DMS153 (cell line): Measurements from ENCODE around the gene NAA80.
"Not testable (repeated sequence)": the region's sequence is repeated elsewhere in the genome, so short reads cannot be mapped to it uniquely, and the experiment has no call there.

Experiments
- DNase-seq: peaks from one replicate; lab custom pipeline; 2025; lab: John Stamatoyannopoulos, UW

NAA80 gene

GRCh38 chr3:50269977-50270413 is 29.2 kb downstream of the NAA80 start:
- DNase-seq, result no peak

- no peak for DNase-seq
Measured at GRCh38 chr3:50269460-50269859, 29.7 kb downstream of the NAA80 start.

DNA sequence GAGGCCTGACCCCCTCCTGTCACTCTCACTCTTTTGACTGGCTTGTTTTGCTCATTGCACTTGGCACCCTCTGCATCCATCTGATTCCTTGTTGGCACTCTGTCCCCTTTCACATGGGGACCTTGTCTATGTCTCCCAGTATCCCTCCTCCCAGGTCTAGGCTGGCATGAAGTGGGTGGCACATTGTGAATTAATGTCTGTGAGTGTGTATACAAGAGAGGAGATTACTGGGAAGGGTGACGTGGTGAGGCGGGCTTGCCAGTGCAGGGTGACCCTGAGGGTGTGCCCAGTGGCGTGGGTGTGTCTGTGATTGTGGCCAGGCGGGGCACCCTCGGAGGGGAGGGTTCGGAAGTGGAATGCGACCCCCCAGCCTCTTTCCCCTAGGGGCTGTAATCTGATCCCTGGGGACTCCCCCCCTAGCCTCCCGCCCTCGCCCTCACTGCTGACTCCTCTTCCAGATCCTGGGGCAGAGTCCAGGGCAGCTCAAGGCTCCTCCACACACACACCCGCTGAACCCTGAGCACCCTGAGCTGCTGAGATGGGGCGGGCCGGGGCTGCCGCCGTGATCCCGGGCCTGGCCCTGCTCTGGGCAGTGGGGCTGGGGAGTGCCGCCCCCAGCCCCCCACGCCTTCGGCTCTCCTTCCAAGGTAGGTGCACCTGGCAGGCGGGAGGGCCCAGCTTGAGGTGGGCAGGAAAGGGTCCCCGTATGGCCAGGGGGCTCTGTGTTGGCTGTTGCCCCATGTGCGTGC is 30.3 kb downstream of the NAA80 start, which contains the start of gene SEMA3B:
Gene SEMA3B, plus strand, starts transcription at position 445 of the 749 bp plus-strand sequence. Its CDS starts 94 bp downstream, at position 539.
- DNase-seq, result no peak

DNA sequence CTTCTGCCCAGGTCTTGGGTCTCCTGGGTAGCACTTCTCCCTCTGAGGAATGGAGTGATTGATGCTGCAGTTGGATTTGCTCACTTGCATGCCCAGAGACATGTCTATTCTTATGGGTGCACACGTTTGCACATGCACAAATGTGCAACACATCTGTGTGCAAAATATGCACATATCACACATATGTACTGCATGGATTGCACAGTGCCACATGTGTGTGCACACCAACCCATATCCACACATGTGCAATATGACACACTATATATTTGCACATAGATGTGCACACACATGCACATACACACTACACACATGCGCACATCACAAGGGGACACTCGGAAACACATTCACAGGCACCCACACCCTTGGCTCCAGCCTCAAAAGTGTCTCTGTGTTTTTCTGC is 30.9 kb downstream of the NAA80 start:
- DNase-seq, result no peak

DNA sequence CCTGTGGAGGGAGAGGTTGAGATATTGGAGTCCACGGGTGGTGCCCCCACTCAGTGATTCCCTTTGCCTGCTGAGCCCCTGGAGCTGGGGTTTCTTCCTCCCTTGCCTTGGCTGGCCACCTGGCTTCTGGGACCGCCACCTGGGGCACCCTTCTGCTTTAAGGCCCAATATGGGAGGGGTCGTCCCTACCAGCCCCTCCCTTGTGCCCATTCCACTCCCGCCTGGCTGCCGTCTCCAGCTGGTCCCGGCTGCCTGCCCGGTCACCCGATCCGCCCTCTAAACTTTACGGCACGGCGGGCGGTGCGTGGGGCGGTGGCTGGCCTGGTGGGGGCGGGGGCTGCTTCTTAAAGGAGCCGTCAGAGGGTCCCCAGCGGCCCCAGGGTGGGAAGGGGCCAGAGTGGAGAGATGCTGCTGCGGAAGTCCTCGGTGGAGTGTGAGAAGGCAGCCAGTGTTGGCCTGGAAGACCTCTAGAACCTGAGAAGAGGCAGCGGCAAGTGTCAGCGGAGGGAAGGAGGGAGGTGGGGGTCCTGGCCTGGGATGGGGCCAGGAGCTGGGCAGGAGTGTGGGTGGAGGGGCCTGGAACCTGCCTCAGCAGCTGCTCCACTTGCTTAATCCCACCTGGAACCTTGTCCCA is 31.8 kb downstream of the NAA80 start:
- no peak for DNase-seq

DNA sequence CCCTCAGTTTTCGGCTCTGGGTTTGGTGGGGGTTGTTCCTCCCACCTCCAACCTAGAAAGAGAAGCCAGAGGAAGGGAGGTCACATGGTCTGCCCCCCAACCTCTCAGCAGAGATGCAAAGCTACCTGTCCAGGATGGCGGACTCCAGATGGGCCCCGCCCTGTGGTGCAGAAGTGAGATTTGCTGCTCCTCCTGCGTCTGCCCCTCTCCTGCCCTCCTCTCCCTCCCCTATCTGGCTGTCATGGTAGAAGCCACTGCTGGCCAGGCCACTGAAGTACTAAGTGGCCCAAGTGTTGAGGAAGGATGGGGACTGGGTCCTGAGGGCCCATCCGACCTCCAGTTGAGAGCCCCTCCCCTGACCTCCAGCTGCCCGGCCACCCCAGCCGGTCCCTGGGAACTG is 32.4 kb downstream of the NAA80 start:
- no peak for DNase-seq

GRCh38 chr3:50266017-50266416 is 33.2 kb downstream of the NAA80 start:
- no peak for DNase-seq

DNA sequence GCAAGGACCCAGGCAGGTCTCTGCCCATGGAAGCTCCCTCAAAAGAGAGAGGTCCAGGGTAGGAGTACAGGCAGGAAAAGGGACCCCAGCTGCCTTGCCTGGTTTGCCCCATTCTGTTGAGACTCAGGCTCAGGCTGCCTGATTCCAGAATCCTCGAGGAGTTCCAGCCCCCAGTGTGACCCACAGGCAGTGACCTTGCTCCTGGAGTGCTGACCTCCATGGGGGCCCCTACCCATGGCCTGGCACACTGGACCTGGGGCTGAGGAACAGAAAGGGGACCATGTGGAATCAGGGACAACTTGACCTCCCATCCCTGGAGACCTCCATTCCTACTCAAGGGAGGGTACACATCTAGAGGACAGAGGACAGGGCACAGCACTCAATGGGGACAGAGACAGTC is 33.6 kb downstream of the NAA80 start:
- no peak for DNase-seq

- no peak for DNase-seq
Measured at GRCh38 chr3:50264964-50265485, 34.2 kb downstream of the NAA80 start.

DNA sequence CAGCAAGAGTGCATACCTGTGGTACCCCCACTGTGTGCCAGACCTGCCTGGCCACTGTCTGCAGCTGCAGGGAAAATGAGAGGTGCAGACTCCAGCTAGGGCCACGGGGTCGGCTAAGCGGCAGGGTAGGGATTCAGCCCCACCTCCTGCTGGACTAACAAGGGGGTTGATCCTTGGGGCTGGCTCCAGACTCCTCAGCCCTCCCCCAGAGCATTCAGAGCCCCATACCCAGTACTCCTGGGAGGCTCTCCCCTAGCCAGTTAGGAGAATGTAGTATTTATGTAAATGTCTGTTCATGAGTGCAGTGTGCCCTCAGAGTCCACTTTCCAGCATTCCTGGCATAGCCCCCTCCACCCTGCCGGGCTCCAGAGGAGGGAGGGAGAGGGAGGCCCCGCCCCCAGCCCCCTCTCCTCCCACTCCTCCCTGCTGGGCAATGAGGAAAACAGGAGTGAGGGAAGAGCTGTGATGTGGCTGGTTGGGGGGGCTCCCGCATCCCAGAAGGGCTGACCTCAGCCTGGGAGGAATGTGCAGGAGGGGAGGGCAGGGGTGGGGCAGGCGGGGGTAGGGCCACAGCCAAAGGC is 34.7 kb downstream of the NAA80 start:
- no peak for DNase-seq

DNA sequence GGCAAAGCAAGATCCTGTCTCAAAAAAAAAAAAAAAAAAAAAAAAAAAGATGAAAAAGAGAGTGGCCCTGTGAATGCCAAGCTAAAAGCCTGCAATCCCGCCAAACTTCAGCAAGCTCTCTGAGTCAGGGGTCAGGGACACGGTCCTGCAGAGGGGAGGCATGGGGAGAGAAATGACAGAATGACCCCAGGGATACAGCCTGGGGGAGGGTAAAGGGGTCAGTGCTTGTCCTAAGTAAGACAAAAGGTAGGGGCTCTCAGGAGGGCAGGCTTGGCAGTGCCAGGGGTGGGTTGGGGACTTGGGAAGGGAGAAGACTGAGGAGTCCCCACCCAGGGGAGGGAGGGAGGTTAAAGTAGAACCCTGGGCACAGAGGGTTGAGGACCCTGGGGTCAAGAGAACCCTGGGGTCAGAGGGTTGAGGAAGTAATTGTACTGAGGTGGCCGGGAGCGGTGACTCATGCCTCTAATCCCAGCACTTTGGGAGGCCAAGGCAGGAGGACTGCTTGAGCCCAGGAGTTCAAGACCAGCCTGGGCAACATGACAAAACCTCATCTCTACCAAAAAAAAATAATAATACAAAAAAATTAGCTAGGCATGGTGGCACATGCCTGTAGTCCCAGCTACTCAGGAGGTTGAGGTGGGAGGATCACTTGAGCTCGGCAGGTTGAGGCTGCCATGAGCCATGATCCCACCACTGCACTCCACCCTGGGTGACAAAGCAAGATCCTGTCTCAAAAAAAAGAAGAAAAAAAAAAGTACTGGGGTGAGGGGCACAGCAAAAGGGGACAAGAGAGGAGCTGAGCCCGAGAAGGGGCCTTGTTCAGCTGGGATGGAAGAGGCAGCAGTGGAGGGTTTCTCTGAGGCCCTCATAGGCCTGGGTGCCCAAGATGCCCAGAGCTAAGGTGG is 35.5 kb downstream of the NAA80 start:
- DNase-seq, result no peak

- DNase-seq, result no peak
Measured at GRCh38 chr3:50262778-50263177, 36.4 kb downstream of the NAA80 start.

GRCh38 chr3:50262200-50262599 is 37.0 kb downstream of the NAA80 start:
- not testable (repeated sequence) for DNase-seq

- DNase-seq, result no peak
Measured at GRCh38 chr3:50261505-50261904, 37.7 kb downstream of the NAA80 start.

GRCh38 chr3:50260942-50261441 is 38.2 kb downstream of the NAA80 start:
- DNase-seq, result no peak

DNA sequence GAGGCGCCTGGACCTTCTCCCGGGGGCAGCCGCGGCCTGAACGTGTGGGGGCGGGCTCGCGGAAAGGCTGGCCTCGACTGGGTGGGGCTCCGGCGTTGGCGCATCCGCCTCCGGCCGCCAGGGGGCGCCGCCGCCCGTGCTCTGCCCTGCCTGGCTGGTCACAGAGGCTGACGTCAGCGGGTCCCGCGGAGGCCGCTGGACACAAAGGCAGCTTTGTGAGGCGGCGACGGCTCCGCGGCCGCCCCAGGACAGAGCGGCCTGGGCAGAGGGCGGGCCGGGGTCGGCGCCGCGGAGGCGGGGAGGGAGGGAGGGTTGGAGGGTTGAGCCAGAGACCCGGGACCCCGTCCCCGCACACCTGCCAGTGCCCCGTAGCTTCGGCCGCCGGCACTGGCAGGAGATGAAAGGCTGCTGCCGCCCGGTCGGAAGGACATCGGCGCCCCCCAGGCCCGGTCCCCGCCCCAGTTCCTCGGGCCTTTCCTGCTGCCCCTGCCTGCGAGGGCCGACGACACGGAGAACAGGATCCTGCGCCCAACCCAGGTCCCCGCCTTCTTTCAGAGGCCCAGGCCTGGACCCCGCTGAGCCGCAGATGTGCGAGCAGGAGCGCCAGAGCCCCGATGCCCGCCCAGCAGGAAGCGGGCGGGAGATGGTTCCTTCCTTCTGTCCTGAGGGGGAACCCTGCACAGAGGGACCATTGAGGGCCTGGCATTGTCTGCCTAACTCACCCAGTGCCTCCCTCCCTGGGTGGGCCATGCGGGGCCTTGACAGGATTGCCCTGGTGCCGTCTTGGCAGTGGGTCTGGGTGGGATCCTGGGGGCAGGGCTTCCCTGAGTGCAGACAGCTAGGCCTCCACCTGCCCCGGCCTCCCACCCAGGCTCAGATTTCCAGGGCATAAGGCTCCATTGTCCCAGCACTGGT is 38.9 kb downstream of the NAA80 start:
- peak; percentile 39 for DNase-seq

GRCh38 chr3:50259432-50260026 is 39.7 kb downstream of the NAA80 start:
- DNase-seq, result no peak

DNA sequence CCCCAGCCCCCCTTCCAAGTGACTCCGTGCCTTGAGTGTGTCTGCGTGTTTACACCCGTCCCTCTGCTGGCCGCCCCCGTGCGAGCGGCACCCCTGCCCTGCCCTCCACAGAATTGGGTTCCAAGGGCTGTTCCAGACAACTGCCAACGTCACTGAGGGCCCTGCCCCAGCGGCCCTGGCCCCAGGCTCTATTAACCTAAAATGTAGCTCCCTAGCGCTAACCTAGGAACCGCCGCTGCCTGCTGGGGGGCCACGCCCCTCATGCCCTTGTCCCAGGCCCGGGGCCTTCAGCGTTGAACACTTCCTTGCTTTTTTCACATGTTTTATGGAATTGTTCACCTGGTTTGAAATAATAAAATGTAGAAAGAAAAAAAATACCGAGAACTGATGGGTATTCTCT is 40.2 kb downstream of the NAA80 start:
- DNase-seq, result no peak

GRCh38 chr3:50258029-50258680 is 41.0 kb downstream of the NAA80 start:
- DNase-seq, result no peak
